Thyroid gland (tissue), 4 donors: ENCODE results near the gene RFX4. TPM values are rescaled to one million over a fixed set of nuclear protein-coding genes. Genes with fewer than 3 reads are reported as not detected.

Experiments
- DNase-seq, 2 donors: peaks; one replicate each; pipeline ENCODE4 v3.0.0-alpha.2; 2019
- H3K27ac ChIP-seq, 3 donors: fragments of 200-600 bp; sonication (generic); 1 replicate in 2 of 3; 2 replicates in 1 of 3; pipeline ENCODE4 v1.5.1; 2016 to 2019; ENCODE audit warnings: mild to moderate bottlenecking in 1 of 3, moderate library complexity in 1 of 3
- H3K27me3 ChIP-seq: fragments of 200-600 bp; sonication (generic); one replicate; pipeline ENCODE4 v1.5.1; 2019
- H3K36me3 ChIP-seq, 2 donors: fragments of 200-600 bp; sonication (generic); one replicate each; pipeline ENCODE4 v1.5.1; 2016 to 2019
- H3K4me1 ChIP-seq, 2 donors: fragments of 200-600 bp; sonication (generic); one replicate each; pipeline ENCODE4 v1.5.1; 2017 to 2019
- H3K4me3 ChIP-seq, 3 donors: fragments of 200-600 bp; sonication (generic); replicated peaks in 1 of 3; 1 replicate in 2 of 3; 2 replicates in 1 of 3; pipeline ENCODE4 v1.5.1; 2016; ENCODE audit warnings: mild to moderate bottlenecking in 1 of 3
- H3K9me3 ChIP-seq: fragments of 200-600 bp; sonication (generic); one replicate; pipeline ENCODE4 v1.5.1; 2017
- CTCF ChIP-seq, 6 experiments: fragments of 200-600 bp in 3 of 6; fragments of 450-650 bp in 3 of 6; sonication (generic) in 3 of 6; IDR thresholded peaks; one replicate each; pipeline ENCODE4 v1.5.1; 2016 to 2019; ENCODE audit warnings: antibody characterized with exemption in 6 of 6, mild to moderate bottlenecking in 2 of 6, inconsistent platforms in 1 of 6, moderate library complexity in 1 of 6
- POLR2A ChIP-seq, 2 donors: fragments of 450-650 bp; IDR thresholded peaks; one replicate each; pipeline ENCODE4 v1.6.1; 2017; ENCODE audit warnings: antibody characterized with exemption in 2 of 2, mild to moderate bottlenecking in 2 of 2, moderate library complexity in 1 of 2
- WGBS, 2 donors: methylation state at CpG; one replicate each; pipeline ENCODE4 v1.1.5; 2017; 5-methylcytosine and 5-hydroxymethylcytosine counted together
- intact Hi-C: fragments of 100-400 bp; cut with DNase I; formaldehyde crosslinking; loops from one replicate; pipeline ENCODE4 v1.15.1; 2023
- total RNA-seq, 4 donors: library from RNA; depleted of rRNA; stranded (reverse); fragments of >200 nt; gene quantifications; one replicate each; pipeline ENCODE4 v1.2.3, GENCODE V29; 2016

Gene RFX4
- total RNA-seq, 4 donors from 2014 or later, result 0.27 to 0.45 TPM; not detected in 2

GRCh38 chr12:106790020-106790419, 207.2 kb downstream of the RFX4 start:
- Histone ChIP-seq H3K27me3 (no peaks in the 10 kb centered on the region), H3K4me3 (no peak overlapping the region), H3K36me3 (peaks cover 0 to 5% of the 10 kb centered on the region in 2 donors), H3K4me1 (peaks cover 5 to 10% of the 10 kb centered on the region in 2 donors), H3K9me3 (no peaks in the 10 kb centered on the region), H3K27ac (no peak overlapping the region)
- no peak for DNase-seq
- intact Hi-C loops, result no loop called here
- TF ChIP-seq CTCF (IDR thresholded peaks at IDR 0.05) (peak in 1 of 6 experiments; percentile 5), POLR2A (IDR thresholded peaks at IDR 0.05) (no peak)
- 78 to 88% methylated on average over 2 of the region's 2 CpGs for WGBS, 2 donors

- Histone ChIP-seq H3K27me3 (no peaks in the 10 kb centered on the region), H3K27ac (no peak overlapping the region), H3K36me3 (peaks cover 0 to 5% of the 10 kb centered on the region in 2 donors), H3K9me3 (no peaks in the 10 kb centered on the region), H3K4me3 (no peak overlapping the region), H3K4me1 (peaks cover 0 to 5% of the 10 kb centered on the region in 2 donors)
- intact Hi-C loops, result no loop called here
- DNase-seq, result no peak
- TF ChIP-seq CTCF (IDR thresholded peaks at IDR 0.05) (no peak), POLR2A (IDR thresholded peaks at IDR 0.05) (no peak)
These were observed 208.7 kb downstream of the RFX4 start for GRCh38 chr12:106791531-106791930.

GRCh38 chr12:106794369-106794768, 211.6 kb downstream of the RFX4 start:
- 92 to 98% methylated on average over 1 of the region's 1 CpG for WGBS, 2 donors

GRCh38 chr12:106801167-106801708, 218.4 kb downstream of the RFX4 start:
- no peaks in the 10 kb centered on the region for H3K9me3 ChIP-seq
- no peak for DNase-seq
- H3K27ac ChIP-seq, result no peak overlapping the region
- intact Hi-C loops, result no loop called here
- H3K36me3 ChIP-seq, result peaks cover 0 to 5% of the 10 kb centered on the region in 2 donors
- H3K4me1 ChIP-seq, result no peaks in the 10 kb centered on the region
- WGBS, 2 donors, result 54 to 65% methylated on average over 1 of the region's 1 CpG
- H3K27me3 ChIP-seq, result no peaks in the 10 kb centered on the region
- H3K4me3 ChIP-seq, result no peak overlapping the region
- no peak for TF ChIP-seq CTCF (IDR thresholded peaks at IDR 0.05)
- no peak for TF ChIP-seq POLR2A (IDR thresholded peaks at IDR 0.05)

More at GRCh38 chr12:106794369-106794768, 211.6 kb downstream of the RFX4 start:
- H3K4me1 ChIP-seq, result peaks cover 0 to 5% of the 10 kb centered on the region in 2 donors
- H3K27ac ChIP-seq, result no peak overlapping the region
- H3K4me3 ChIP-seq, result no peak overlapping the region
- no peaks in the 10 kb centered on the region for H3K27me3 ChIP-seq
- no peaks in the 10 kb centered on the region for H3K9me3 ChIP-seq
- intact Hi-C loops, result no loop called here
- peaks cover 5% of the 10 kb centered on the region in 2 donors for H3K36me3 ChIP-seq
- no peak for TF ChIP-seq POLR2A (IDR thresholded peaks at IDR 0.05)
- no peak for TF ChIP-seq CTCF (IDR thresholded peaks at IDR 0.05)
- no peak for DNase-seq

- Histone ChIP-seq H3K27me3 (no peaks in the 10 kb centered on the region), H3K36me3 (peaks cover 0 to 5% of the 10 kb centered on the region in 2 donors), H3K4me1 (no peaks in the 10 kb centered on the region), H3K4me3 (no peak overlapping the region), H3K27ac (no peak overlapping the region), H3K9me3 (no peaks in the 10 kb centered on the region)
- DNase-seq, result no peak
- intact Hi-C loops, result no loop called here
- TF ChIP-seq POLR2A (IDR thresholded peaks at IDR 0.05) (no peak), CTCF (IDR thresholded peaks at IDR 0.05) (no peak)
- 80 to 87% methylated on average over 4 of the region's 4 CpGs for WGBS, 2 donors
These were observed 219.2 kb downstream of the RFX4 start for GRCh38 chr12:106801830-106802533.
